CD4-positive, alpha-beta memory T cell (primary cell): Measurements from ENCODE around the gene RNF4. TPM values are rescaled to one million over a fixed set of nuclear protein-coding genes. Genes with fewer than 3 reads are reported as not detected.

ENCODE experiments used
- CTCF ChIA-PET: fragments of 350-600 bp; sonication (Branson Sonifier 250); formaldehyde crosslinking; loops from one replicate; lab custom pipeline; 2021; ENCODE audit warnings: inconsistent platforms; ENCODE audit not compliant: partially characterized antibody; lab: Charles Lee
- POLR2A ChIA-PET: fragments of 350-600 bp; sonication (Branson Sonifier 250); formaldehyde crosslinking; loops from one replicate; lab custom pipeline; 2021; ENCODE audit not compliant: partially characterized antibody; lab: Charles Lee
- DNase-seq, 5 donors: peaks; one replicate each; pipeline versions ENCODE4 v3.0.0 to v3.0.0-alpha.2; 2020 to 2022; ENCODE audit warnings: mixed read lengths in 1 of 5
- H3K27ac ChIP-seq: one replicate; pipeline ENCODE4 v1.7.0; 2013; ENCODE audit warnings: low read depth, low read length
- H3K27me3 ChIP-seq: 2 replicates; pipeline ENCODE4 v1.7.0; 2013; ENCODE audit warnings: mild to moderate bottlenecking, low read length, moderate library complexity; ENCODE audit not compliant: insufficient read depth
- H3K36me3 ChIP-seq: 2 replicates; pipeline ENCODE4 v1.7.0; 2013; ENCODE audit warnings: mild to moderate bottlenecking, low read length, moderate library complexity; ENCODE audit not compliant: insufficient read depth
- H3K4me1 ChIP-seq: 2 replicates; pipeline ENCODE4 v1.7.0; 2013; ENCODE audit warnings: mild to moderate bottlenecking, low read length, moderate library complexity; ENCODE audit not compliant: insufficient read depth
- H3K4me3 ChIP-seq, 2 donors: one replicate each; pipeline ENCODE4 v1.7.0; 2013; ENCODE audit warnings: low read length in 2 of 2, mild to moderate bottlenecking in 1 of 2
- H3K9me3 ChIP-seq, 2 donors: one replicate each; pipeline ENCODE4 v1.7.0; 2013; ENCODE audit warnings: low read length in 2 of 2, control low read depth in 1 of 2; ENCODE audit not compliant: control insufficient read depth in 1 of 2
- H3K27ac Mint-ChIP-seq, 7 donors: one replicate each; pipeline ENCODE4 v1.8.0; 2020 to 2021; ENCODE audit warnings: mixed read lengths in 7 of 7, mild to moderate bottlenecking in 6 of 7, inconsistent platforms in 3 of 7, moderate library complexity in 3 of 7
- H3K27me3 Mint-ChIP-seq, 2 donors: one replicate each; pipeline ENCODE4 v1.8.0; 2020 to 2021; ENCODE audit warnings: mixed read lengths in 2 of 2
- H3K36me3 Mint-ChIP-seq, 2 donors: one replicate each; pipeline ENCODE4 v1.8.0; 2020 to 2021; ENCODE audit warnings: mixed read lengths in 2 of 2, inconsistent platforms in 1 of 2, mild to moderate bottlenecking in 1 of 2
- H3K4me1 Mint-ChIP-seq, 4 donors: one replicate each; pipeline ENCODE4 v1.8.0; 2020 to 2021; ENCODE audit warnings: mixed read lengths in 4 of 4, mild to moderate bottlenecking in 1 of 4
- H3K4me3 Mint-ChIP-seq, 8 donors: one replicate each; pipeline ENCODE4 v1.8.0; 2020 to 2021; ENCODE audit warnings: mixed read lengths in 8 of 8, mild to moderate bottlenecking in 7 of 8, moderate library complexity in 6 of 8, inconsistent platforms in 3 of 8
- H3K9me3 Mint-ChIP-seq, 8 donors: one replicate each; pipeline ENCODE4 v1.8.0; 2020 to 2021; ENCODE audit warnings: mixed read lengths in 8 of 8, mild to moderate bottlenecking in 5 of 8, inconsistent platforms in 3 of 8, moderate library complexity in 1 of 8
- intact Hi-C: fragments of 100-400 bp; cut with micrococcal nuclease; formaldehyde crosslinking; loops from one replicate; pipeline ENCODE4 v1.15.1; 2023
- polyA plus RNA-seq, 2 donors: library from polyadenylated mRNA; unstranded; fragments of 300-500 nt; fragmentation: Illumina TruSeq; gene quantifications; one replicate each; pipeline ENCODE4 v1.2.3, GENCODE V29; 2021
- total RNA-seq, 2 experiments: library from RNA; stranded (reverse); gene quantifications; one replicate each; pipeline ENCODE4 v1.2.3, GENCODE V29; 2021

Gene RNF4
- total and polyA plus RNA-seq, 4 experiments from 2014 or later = 68.0 to 105 (median 99.0) TPM

DNA sequence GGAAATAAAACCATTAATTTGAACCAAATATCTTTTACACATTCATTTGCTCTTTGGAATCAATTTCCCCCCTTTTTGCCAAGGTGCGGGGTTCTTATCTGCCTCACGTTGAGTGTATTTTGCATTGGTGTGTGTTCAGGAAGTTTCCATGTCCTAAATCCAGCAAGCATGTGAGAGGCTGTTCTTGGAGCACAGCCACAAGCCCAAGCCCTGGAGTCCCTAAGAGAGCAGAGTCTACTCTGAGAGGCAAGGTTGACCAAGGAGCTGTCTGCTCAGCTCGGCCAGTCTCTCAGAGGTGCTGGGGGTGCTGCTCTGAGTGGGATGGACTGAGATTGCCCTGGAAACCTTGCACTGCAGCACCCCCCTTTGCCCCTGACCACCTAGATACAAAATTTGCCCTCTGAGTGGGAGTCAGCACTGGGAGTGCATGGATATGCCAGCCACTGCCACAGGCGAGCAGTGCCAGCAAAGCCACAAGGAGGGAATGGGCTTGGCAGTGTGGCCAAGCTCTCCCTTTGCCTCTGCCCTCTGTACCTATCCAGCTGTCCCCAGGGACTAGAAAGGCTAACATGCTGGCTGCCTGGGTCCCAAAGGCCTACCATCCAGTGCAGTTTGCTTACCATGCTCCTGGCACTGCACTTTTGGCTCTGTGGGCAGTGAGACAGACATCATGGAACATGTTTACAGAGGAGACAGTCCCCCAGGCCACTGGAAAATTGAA is 47.1 kb downstream of the RNF4 start:
- Histone ChIP-seq H3K9me3 (no peaks in the 10 kb centered on the region), H3K4me3 (no peak overlapping the region), H3K27me3 (no peaks in the 10 kb centered on the region), H3K36me3 (peaks cover 33% of the 10 kb centered on the region), H3K4me1 (no peaks in the 10 kb centered on the region), H3K27ac (no peak overlapping the region)
- ChIA-PET CTCF (no interaction called here), POLR2A (no interaction called here)
- peaks cover 25 to 47% of the 10 kb centered on the region in 2 donors for H3K36me3 Mint-ChIP-seq
- peaks cover under 1 to 7% (median 2%) of the 10 kb centered on the region in 4 donors for H3K4me1 Mint-ChIP-seq
- peaks cover 0 to 2% (median 0%) of the 10 kb centered on the region in 8 donors for H3K9me3 Mint-ChIP-seq
- no peak overlapping the region for H3K4me3 Mint-ChIP-seq
- intact Hi-C loops = no loop called here
- DNase-seq = no peak
- H3K27ac Mint-ChIP-seq = peak overlapping the region in 2 of 7 donors; percentile 38 to 83
- H3K27me3 Mint-ChIP-seq = no peaks in the 10 kb centered on the region

- CTCF ChIA-PET = no interaction called here
- no peaks in the 10 kb centered on the region for H3K9me3 ChIP-seq
- Mint-ChIP-seq H3K4me1 (peaks cover 0 to 6% (median 2%) of the 10 kb centered on the region in 4 donors), H3K36me3 (peaks cover 25 to 46% of the 10 kb centered on the region in 2 donors), H3K27ac (peak overlapping the region in 3 of 7 donors; percentile 11 to 38 (median 22)), H3K4me3 (no peak overlapping the region), H3K27me3 (no peaks in the 10 kb centered on the region), H3K9me3 (peaks cover 0 to 2% (median 0%) of the 10 kb centered on the region in 8 donors)
- intact Hi-C loops = no loop called here
- no peaks in the 10 kb centered on the region for H3K27me3 ChIP-seq
- H3K4me1 ChIP-seq = no peaks in the 10 kb centered on the region
- POLR2A ChIA-PET = interaction anchor here (0.7 kb wide), 1 partner anchor 50 kb away, joined by 3 read pairs; no protein-coding TSS in a partner anchor
- DNase-seq = no peak
- no peak overlapping the region for H3K27ac ChIP-seq
- peaks cover 33% of the 10 kb centered on the region for H3K36me3 ChIP-seq
- no peak overlapping the region for H3K4me3 ChIP-seq
Observed at GRCh38 chr4:2516635-2517034, 47.7 kb downstream of the RNF4 start.

DNA sequence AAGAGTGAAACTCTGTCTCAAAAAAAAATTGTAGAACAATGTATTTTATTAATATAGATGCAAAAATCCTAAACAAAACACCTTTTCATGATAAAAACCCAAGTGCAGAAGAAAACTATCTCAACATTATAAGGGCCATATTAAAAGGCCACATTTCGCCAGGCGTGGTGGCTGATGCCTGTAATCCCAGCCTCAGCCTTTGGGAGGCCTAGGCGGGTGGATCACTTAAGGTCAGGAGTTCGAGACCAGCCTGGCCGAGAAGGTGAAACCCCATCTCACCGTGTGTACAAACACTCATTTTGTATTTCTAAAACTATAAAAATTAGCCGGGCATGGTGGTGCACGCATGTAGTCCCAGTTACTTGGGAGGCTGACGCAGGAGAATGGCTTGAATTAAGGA is 57.7 kb downstream of the RNF4 start:
- no peaks in the 10 kb centered on the region for H3K36me3 ChIP-seq
- Mint-ChIP-seq H3K9me3 (no peaks in the 10 kb centered on the region), H3K4me1 (peaks cover 0 to 2% (median under 1%) of the 10 kb centered on the region in 4 donors), H3K27ac (peak overlapping the region in 1 of 7 donors; percentile 47), H3K27me3 (no peaks in the 10 kb centered on the region), H3K36me3 (no peaks in the 10 kb centered on the region), H3K4me3 (no peak overlapping the region)
- no peaks in the 10 kb centered on the region for H3K4me1 ChIP-seq
- H3K27me3 ChIP-seq = no peaks in the 10 kb centered on the region
- intact Hi-C loops = no loop called here
- CTCF ChIA-PET = no interaction called here
- no peaks in the 10 kb centered on the region for H3K9me3 ChIP-seq
- no peak for DNase-seq
- no peak overlapping the region for H3K4me3 ChIP-seq
- POLR2A ChIA-PET = no interaction called here
- H3K27ac ChIP-seq = no peak overlapping the region

DNA sequence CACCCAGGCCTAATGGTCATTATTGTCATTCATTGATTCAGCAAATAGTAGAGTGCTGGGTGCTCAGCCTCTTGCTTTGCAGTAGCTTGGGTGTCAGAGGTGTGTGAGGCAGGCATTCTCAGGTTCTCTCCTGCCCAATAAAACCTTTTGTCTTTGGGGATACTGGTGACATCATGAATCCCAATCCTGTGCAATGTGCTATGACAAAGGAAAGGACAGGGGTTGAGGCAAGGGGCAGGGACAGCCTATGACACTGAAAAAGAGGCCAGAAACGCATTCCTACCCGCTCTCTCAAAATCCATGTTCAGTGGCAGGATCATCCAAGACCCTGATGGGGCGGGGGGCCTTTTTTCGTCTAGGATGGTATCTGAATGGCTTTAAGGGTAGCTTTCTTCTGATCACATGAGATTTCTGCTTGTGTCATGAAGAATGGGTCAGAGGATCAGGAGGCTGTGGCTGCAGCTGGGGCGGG is 66.0 kb downstream of the RNF4 start:
- H3K4me3 Mint-ChIP-seq = peak overlapping the region; percentile 82 to 95 (median 88)
- no peaks in the 10 kb centered on the region for H3K9me3 Mint-ChIP-seq
- peaks cover 0 to 6% of the 10 kb centered on the region in 2 donors for H3K36me3 Mint-ChIP-seq
- peaks cover 10 to 31% (median 16%) of the 10 kb centered on the region in 4 donors for H3K4me1 Mint-ChIP-seq
- H3K27ac ChIP-seq = peak overlapping the region; percentile 83
- H3K9me3 ChIP-seq = no peaks in the 10 kb centered on the region
- H3K4me3 ChIP-seq = peak overlapping the region in 1 of 2 donors; percentile 70
- POLR2A ChIA-PET = interaction anchor here (3.6 kb wide), 1 partner anchor 66 kb away, joined by 49 read pairs; the partner anchor contains the start of gene RNF4
- DNase-seq = peak in 1 of 5 donors; percentile 9
- H3K36me3 ChIP-seq = no peaks in the 10 kb centered on the region
- no peaks in the 10 kb centered on the region for H3K27me3 ChIP-seq
- peaks cover 30% of the 10 kb centered on the region for H3K4me1 ChIP-seq
- CTCF ChIA-PET = interaction anchor here (0.9 to 2.0 kb wide), 4 partner anchors 64 to 315 kb away, joined by 3 to 5 read pairs (median 3); partner anchors contain the start of genes CFAP99 and ZFYVE28
- intact Hi-C loops = loop anchor here (10.0 kb wide), 2 partner anchors 400 to 540 kb away; partner anchors contain the start of genes HTT and HTT-AS
- H3K27me3 Mint-ChIP-seq = no peaks in the 10 kb centered on the region
- peak overlapping the region; percentile 87 to 97 (median 91) for H3K27ac Mint-ChIP-seq

GRCh38 chr4:2535376-2536192 is 66.7 kb downstream of the RNF4 start:
- Mint-ChIP-seq H3K27ac (peak overlapping the region; percentile 92 to 97 (median 94)), H3K9me3 (no peaks in the 10 kb centered on the region), H3K4me3 (peak overlapping the region; percentile 87 to 95 (median 88)), H3K27me3 (no peaks in the 10 kb centered on the region), H3K4me1 (peaks cover 10 to 37% (median 16%) of the 10 kb centered on the region in 4 donors), H3K36me3 (peaks cover 0 to 6% of the 10 kb centered on the region in 2 donors)
- CTCF ChIA-PET = interaction anchor here (0.9 to 2.0 kb wide), 6 partner anchors 45 to 316 kb away, joined by 3 to 5 read pairs (median 3); partner anchors contain the start of genes CFAP99 and ZFYVE28
- no peaks in the 10 kb centered on the region for H3K9me3 ChIP-seq
- peak overlapping the region; percentile 83 for H3K27ac ChIP-seq
- peaks cover 31% of the 10 kb centered on the region for H3K4me1 ChIP-seq
- peak overlapping the region; percentile 52 to 70 for H3K4me3 ChIP-seq
- DNase-seq = peak; percentile 47 to 68 (median 54)
- H3K36me3 ChIP-seq = no peaks in the 10 kb centered on the region
- POLR2A ChIA-PET = interaction anchor here (0.7 to 3.6 kb wide), 17 partner anchors 11 to 665 kb away, joined by 3 to 49 read pairs (median 4); partner anchors contain the start of genes CFAP99, GRK4, HAUS3 and HTT
- intact Hi-C loops = loop anchor here (1.0 to 10.0 kb wide), 5 partner anchors 66 to 539 kb away; partner anchors contain the start of genes CFAP99, HTT, HTT-AS and MXD4
- H3K27me3 ChIP-seq = no peaks in the 10 kb centered on the region

DNA sequence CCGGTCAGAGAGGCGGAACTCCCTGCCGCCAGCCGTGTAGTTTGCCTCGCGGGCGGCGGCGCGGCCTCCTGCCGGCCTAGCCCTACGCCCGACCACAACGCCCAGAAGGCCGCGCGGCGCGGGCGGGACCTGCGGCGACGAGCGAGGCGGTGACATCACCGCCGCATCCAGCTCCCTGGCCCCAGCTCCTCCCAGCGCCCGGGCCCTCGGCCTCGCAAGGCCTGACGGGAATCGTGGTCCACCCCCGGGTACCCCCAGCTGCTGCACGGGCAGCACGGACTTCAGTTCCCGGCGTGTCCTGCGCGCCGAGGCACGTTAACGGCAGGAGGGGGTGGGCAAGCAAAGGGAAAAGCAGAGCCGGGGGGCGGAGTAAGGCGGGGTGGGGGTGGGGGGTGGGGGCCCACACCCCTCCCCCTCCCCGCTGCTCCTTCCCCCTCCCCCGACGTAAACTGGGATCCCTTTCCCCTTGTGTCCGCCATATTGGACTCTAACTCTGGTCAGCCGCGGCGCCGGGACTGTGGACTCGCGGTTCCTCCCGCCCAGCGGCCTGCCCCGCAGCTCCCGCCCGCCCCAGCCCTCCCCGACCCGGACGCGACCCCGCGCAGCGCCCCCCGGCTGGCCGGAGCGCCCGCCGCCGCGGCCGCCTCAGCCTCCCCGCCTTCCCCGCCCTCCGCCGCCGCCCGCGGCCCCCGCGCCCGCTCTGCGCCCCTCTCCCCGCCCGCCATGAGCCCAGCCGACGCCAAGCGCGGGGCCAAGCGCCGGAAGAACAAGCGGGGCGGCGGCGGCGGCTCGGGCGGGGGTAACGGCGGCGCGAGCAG is 67.5 kb downstream of the RNF4 start, which contains the start of gene FAM193A:
FAM193A (plus strand) TSS at position 455 of the 818 bp plus-strand sequence; CDS start at position 724, 269 bp downstream.
- peak within 1 kb of the TSS; percentile 52 to 70 for H3K4me3 ChIP-seq
- Mint-ChIP-seq H3K9me3 (no peaks in the 10 kb centered on the region), H3K4me1 (peaks cover 10 to 44% (median 16%) of the 10 kb centered on the region in 4 donors), H3K36me3 (peaks cover 0 to 6% of the 10 kb centered on the region in 2 donors), H3K27me3 (no peaks in the 10 kb centered on the region), H3K27ac (peak within 1 kb of the TSS; percentile 92 to 97 (median 94)), H3K4me3 (peak within 1 kb of the TSS; percentile 88 to 95 (median 92))
- DNase-seq = peak; percentile 98 to 99 (median 99)
- H3K4me1 ChIP-seq = peaks cover 37% of the 10 kb centered on the region
- POLR2A ChIA-PET = interaction anchor here (0.6 to 3.6 kb wide), 22 partner anchors 10 to 666 kb away, joined by 3 to 49 read pairs (median 3); partner anchors contain the start of genes CFAP99, GRK4, HAUS3 and HTT
- no peaks in the 10 kb centered on the region for H3K36me3 ChIP-seq
- H3K9me3 ChIP-seq = no peaks in the 10 kb centered on the region
- CTCF ChIA-PET = interaction anchor here (1.0 to 2.0 kb wide), 3 partner anchors 44 to 123 kb away, joined by 3 to 5 read pairs (median 3); partner anchors contain the start of genes CFAP99 and ZFYVE28
- no peaks in the 10 kb centered on the region for H3K27me3 ChIP-seq
- intact Hi-C loops = loop anchor here (1.0 to 10.0 kb wide), 5 partner anchors 67 to 538 kb away; partner anchors contain the start of genes CFAP99, HTT, HTT-AS and MXD4
- peak within 1 kb of the TSS; percentile 83 for H3K27ac ChIP-seq
